HG03439 (cell line): ENCODE results near the gene TLK2.
"Not testable (repeated sequence)": the region's sequence is repeated elsewhere in the genome, so short reads cannot be mapped to it uniquely, and the experiment has no call there.

Source experiments
- ATAC-seq: cut with Tn5 transposase; IDR thresholded peaks from one replicate; pipeline ENCODE4 v1.9.1; 2021; ENCODE audit warnings: mild to moderate bottlenecking, moderate library complexity; ENCODE audit not compliant: unreplicated experiment

The TLK2 gene

DNA sequence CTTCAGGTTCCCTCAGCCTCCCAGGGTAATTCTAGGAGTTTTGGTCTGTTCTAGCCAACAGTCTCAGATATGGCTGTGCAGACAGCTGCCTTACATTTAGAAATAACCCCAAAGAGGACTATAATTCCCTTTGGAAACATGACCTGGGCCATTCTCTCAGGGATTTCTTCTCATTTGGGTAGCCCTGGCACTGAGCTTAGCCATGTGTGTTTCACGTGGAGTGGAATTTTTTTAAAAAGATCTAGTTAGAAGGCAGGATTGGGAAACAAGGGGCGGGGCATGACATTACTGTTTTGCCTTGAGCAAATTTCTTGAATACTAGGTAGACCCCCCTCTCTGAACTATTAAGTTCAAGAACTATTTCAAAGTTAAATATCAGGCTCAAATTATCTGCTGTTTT lies 119.3 kb downstream of the TLK2 start:
- ATAC-seq, result no peak

DNA sequence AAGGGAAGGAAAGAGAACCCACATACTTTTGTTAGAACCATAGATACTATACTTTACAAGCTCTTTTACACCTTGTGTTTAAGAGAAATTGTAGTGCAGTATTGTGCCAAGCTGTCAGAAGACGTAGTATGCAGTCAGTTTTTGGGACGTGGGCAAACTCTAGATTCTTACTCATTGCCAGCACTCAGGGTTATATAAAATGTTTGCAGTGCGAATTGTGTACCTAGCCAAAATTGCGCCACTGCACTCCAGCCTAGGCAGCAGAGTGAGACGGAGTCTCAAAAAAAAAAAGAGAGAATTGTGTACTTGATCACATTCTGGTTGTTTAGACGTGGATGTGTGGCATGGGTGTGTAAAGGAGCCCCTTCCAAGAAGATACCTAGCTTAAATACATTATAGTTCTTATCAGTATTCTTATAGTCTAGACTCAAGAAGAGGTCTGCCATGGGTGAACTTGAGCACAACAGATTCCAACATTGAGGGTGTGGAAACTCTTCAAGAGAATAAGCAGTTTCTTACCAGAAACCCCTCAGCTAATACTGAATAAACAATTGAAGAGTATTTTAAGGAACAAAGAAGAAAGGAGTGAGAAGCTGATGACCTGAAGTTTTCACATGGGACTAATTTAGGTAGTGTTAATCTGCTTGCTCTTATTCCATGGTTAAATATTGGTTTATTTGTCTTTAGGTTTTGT lies 121.5 kb downstream of the TLK2 start:
- ATAC-seq, result no peak

GRCh38 chr17:62600805-62601204 lies 122.2 kb downstream of the TLK2 start:
- no peak for ATAC-seq

GRCh38 chr17:62601471-62601870 lies 122.8 kb downstream of the TLK2 start:
- no peak for ATAC-seq

- not testable (repeated sequence) for ATAC-seq
These were observed 125.2 kb downstream of the TLK2 start for GRCh38 chr17:62603783-62604182.

DNA sequence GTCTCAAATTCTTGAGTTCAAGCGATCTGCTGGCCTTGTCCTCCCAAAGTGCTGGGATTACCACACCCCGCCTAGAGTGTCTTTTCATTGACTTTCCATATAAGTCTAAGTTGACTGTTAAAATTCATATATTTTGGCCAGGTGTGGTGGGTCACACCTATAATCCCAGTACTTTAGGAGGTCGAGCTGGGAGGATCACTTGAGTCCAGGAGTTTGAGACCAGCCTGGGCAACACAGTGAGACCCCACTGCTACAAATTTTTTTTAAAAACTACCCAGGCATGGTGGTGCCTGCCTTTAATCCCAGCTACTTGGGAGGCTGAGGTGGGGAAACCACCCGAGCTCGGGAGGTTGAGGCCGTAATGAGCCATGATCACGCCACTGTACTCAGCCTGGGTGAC lies 127.0 kb downstream of the TLK2 start:
- no peak for ATAC-seq

- ATAC-seq, result no peak
These were observed 132.7 kb downstream of the TLK2 start for GRCh38 chr17:62611292-62611691.

DNA sequence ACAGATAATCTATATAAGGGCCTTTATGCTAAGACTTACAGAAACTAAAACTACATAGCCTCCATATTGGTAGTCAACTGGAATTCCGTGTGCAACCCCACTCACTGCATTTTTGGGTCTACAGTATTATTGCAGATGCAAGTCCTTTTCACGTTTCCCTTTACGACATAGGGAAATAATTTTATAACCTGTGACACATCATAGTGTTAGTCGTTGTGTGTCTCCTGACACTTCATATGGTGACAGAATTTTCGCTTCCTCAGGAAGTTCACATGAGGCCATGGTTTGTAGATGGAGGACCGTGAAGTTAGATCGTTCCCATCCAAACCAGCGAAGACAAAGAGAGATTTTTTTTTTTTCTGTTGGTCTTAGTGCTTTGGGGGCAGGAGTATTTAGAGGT lies 133.1 kb downstream of the TLK2 start:
- no peak for ATAC-seq

DNA sequence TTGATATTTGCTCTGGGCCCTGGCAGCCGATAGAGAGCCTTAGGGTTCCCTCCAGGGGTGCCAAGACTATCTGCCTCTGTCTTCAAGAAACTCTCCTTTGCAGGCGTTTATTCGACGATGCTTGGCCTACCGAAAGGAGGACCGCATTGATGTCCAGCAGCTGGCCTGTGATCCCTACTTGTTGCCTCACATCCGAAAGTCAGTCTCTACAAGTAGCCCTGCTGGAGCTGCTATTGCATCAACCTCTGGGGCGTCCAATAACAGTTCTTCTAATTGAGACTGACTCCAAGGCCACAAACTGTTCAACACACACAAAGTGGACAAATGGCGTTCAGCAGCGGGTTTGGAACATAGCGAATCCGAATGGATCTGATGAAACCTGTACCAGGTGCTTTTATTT lies 133.7 kb downstream of the TLK2 start:
- ATAC-seq, result not testable (repeated sequence)

GRCh38 chr17:62613095-62613494 lies 134.5 kb downstream of the TLK2 start:
- ATAC-seq, result not testable (repeated sequence)

DNA sequence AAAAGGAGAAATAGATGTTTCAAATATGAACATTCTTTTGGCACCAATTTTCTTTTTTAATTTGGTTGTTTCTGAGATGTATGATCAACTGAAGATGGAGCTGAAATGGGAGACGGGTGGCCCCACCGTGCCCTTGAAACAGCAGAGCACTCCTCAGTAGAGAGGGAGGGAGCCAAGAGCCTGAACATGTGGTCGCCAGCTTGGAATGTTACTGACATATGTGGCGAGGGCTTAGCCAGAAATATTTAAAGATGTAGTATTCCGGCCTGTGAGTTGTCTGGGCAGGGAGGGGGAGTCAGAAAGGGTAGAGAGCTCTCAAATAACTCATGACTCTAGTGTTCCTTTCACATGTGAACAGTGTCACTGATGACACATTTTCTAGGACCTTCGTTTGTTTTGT lies 135.5 kb downstream of the TLK2 start:
- no peak for ATAC-seq

- no peak for ATAC-seq
These were observed 136.9 kb downstream of the TLK2 start for GRCh38 chr17:62615503-62615902.

DNA sequence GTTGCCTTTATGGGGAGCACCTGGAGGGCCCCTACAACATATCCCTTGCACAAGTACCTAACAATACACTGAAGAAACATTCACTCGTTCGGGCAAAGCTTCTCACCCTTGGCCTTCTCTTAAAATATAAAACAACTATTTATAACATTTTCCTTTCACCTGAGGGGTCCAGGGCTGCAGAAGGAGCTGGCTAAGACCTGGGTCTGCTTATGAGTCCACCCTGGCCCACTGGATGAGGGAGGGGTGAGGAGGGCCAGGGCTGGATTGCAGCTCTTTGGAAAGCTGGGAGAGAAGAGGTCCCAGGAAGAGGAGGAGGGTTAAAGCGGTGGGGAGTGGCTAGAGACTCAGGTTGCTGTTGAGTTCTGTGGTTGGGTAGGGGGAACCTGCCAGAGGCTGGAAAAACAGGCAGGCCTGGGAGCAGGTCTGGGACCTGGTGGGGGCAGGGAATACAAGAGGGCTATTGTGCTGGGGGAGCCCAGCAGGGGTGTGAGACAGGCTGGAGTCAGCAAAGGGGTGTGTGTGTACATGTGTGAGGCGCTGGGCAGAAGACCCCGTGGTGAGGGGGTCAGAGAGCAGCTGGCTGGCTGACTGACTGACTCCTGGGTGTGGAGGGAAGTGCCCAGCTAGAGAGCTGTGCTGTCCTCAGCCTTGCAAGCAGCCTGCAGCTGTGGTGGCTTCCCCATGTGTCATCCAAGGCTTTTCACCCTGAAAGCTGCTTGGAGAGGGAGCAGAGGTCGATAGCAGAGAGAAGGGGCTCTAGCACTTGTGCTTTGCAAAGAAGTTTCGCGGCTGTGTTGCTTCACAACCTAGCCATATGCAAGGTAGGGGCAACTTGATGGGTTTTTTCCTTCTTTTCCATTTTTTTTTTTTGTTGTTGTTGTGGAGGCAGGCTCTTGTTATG lies 138.6 kb downstream of the TLK2 start:
- ATAC-seq, result no peak

- no peak for ATAC-seq
These were observed 139.4 kb downstream of the TLK2 start for GRCh38 chr17:62617894-62618472.

- ATAC-seq, result no peak
These were observed 140.2 kb downstream of the TLK2 start for GRCh38 chr17:62618647-62619416.

GRCh38 chr17:62619417-62620155 lies 141.0 kb downstream of the TLK2 start:
- ATAC-seq, result no peak

- no peak for ATAC-seq
These were observed 142.6 kb downstream of the TLK2 start for GRCh38 chr17:62621223-62621622.

- ATAC-seq, result no peak
These were observed 146.7 kb downstream of the TLK2 start for GRCh38 chr17:62625184-62625869.

DNA sequence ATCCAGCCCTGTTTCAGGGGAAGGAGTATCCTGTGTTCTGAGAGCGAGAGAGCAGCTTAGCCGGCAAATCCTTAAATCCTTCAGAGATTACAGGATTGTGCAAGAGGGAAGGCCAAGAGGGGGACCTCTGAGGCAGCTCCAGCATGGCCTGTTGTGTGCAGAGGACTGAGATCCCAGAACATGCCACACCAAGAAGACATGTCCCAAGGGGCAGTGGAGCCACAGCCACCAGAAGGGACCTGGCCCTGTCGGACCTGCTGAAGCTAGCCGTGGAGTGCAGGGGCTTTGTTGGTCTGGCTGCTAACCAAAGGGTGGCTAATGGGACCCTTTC lies 147.2 kb downstream of the TLK2 start:
- no peak for ATAC-seq

GRCh38 chr17:62626719-62627218 lies 148.1 kb downstream of the TLK2 start:
- no peak for ATAC-seq
